ENCODE measurements around the gene PCDH9. TPM values are rescaled to one million over a fixed set of nuclear protein-coding genes. Genes with fewer than 3 reads are reported as not detected.

The PCDH9 gene
- total RNA-seq, 1 donor from 2014 or later: 1.9 TPM

- Mint-ChIP-seq H3K36me3 (ENCODE audit: low read depth, unreplicated experiment) (no peaks in the 10 kb centered on the region), H3K4me1 (ENCODE audit: unreplicated experiment) (no peaks in the 10 kb centered on the region), H3K9me3 (ENCODE audit: unreplicated experiment) (no peaks in the 10 kb centered on the region), H3K27ac (ENCODE audit: unreplicated experiment) (no peak overlapping the region), H3K4me3 (ENCODE audit: unreplicated experiment) (no peak overlapping the region), H3K27me3 (ENCODE audit: unreplicated experiment) (no peaks in the 10 kb centered on the region)
- no peak for DNase-seq (ENCODE audit: low spot score)
- no peak for TF ChIP-seq CTCF (IDR thresholded peaks at IDR 0.05; ENCODE audit: unreplicated experiment)
These were observed 303.8 kb downstream of the PCDH9 start for GRCh38 chr13:66926200-66926850.

- Mint-ChIP-seq H3K36me3 (ENCODE audit: low read depth, unreplicated experiment) (no peaks in the 10 kb centered on the region), H3K9me3 (ENCODE audit: unreplicated experiment) (no peaks in the 10 kb centered on the region), H3K4me3 (ENCODE audit: unreplicated experiment) (no peak overlapping the region), H3K27ac (ENCODE audit: unreplicated experiment) (no peak overlapping the region), H3K4me1 (ENCODE audit: unreplicated experiment) (no peaks in the 10 kb centered on the region), H3K27me3 (ENCODE audit: unreplicated experiment) (peaks cover 3% of the 10 kb centered on the region)
- no peak for TF ChIP-seq CTCF (IDR thresholded peaks at IDR 0.05; ENCODE audit: unreplicated experiment)
- no peak for DNase-seq (ENCODE audit: low spot score)
These were observed 307.7 kb downstream of the PCDH9 start for GRCh38 chr13:66922444-66922843.

GRCh38 chr13:66921437-66921836, 308.7 kb downstream of the PCDH9 start:
- Mint-ChIP-seq H3K27me3 (ENCODE audit: unreplicated experiment) (peaks cover 3% of the 10 kb centered on the region), H3K27ac (ENCODE audit: unreplicated experiment) (no peak overlapping the region)
- no peak for TF ChIP-seq CTCF (IDR thresholded peaks at IDR 0.05; ENCODE audit: unreplicated experiment)

GRCh38 chr13:66915596-66916185, 314.4 kb downstream of the PCDH9 start:
- no peak for DNase-seq (ENCODE audit: low spot score)
- peaks cover 4% of the 10 kb centered on the region for H3K4me1 Mint-ChIP-seq (ENCODE audit: unreplicated experiment)
- H3K27ac Mint-ChIP-seq (ENCODE audit: unreplicated experiment): no peak overlapping the region

More at GRCh38 chr13:66921437-66921836, 308.7 kb downstream of the PCDH9 start:
- Mint-ChIP-seq H3K4me1 (ENCODE audit: unreplicated experiment) (no peaks in the 10 kb centered on the region), H3K4me3 (ENCODE audit: unreplicated experiment) (no peak overlapping the region), H3K36me3 (ENCODE audit: low read depth, unreplicated experiment) (no peaks in the 10 kb centered on the region), H3K9me3 (ENCODE audit: unreplicated experiment) (no peaks in the 10 kb centered on the region)
- DNase-seq (ENCODE audit: low spot score): no peak

More at GRCh38 chr13:66915596-66916185, 314.4 kb downstream of the PCDH9 start:
- Mint-ChIP-seq H3K36me3 (ENCODE audit: low read depth, unreplicated experiment) (no peaks in the 10 kb centered on the region), H3K9me3 (ENCODE audit: unreplicated experiment) (no peaks in the 10 kb centered on the region), H3K4me3 (ENCODE audit: unreplicated experiment) (no peak overlapping the region), H3K27me3 (ENCODE audit: unreplicated experiment) (peaks cover 3% of the 10 kb centered on the region)
- no peak for TF ChIP-seq CTCF (IDR thresholded peaks at IDR 0.05; ENCODE audit: unreplicated experiment)

All from endothelial cell (in vitro differentiated cells).